NCI-H82 (cell line): ENCODE data around the gene NMUR2.

Experiments used
- DNase-seq: peaks from one replicate; lab custom pipeline; 2025; lab: John Stamatoyannopoulos, UW

Gene NMUR2

DNA sequence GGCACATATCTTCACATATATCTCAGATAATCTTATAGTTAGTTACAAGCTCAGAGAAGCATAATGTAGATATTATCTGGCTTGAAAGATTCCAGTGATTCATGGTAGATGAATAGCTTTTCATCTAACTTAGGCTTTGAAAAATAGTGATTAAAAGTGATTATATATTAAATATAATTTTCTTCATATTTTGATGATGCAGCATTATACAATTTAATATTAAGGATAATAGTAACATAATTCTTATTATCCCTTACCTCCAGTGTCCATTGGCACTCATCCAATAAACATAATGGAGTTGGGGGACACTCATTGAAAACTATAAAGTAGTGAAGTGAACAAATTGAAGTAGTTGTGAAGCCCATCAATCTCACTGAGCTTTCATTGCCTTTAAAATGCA lies 35.8 kb downstream of the NMUR2 start:
- no peak for DNase-seq

DNA sequence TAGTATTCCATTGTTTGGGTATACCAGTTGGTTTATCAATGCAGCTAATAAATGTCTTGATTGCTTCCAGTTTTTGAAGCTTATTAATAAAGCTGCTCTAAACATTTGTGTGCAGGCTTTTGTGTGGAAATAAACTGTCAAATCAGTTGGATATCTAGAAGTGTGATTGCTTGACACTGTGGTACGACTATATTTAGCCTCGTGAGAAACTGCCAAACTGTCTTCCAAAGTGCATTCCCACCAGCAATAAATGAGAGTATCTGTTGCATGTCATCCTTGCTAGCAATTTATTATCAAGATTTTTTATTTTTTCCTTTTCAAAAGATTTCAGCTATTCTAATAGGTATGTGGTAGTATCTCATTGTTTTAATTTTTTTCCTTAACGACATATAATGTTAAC lies 37.5 kb downstream of the NMUR2 start:
- DNase-seq, result no peak

DNA sequence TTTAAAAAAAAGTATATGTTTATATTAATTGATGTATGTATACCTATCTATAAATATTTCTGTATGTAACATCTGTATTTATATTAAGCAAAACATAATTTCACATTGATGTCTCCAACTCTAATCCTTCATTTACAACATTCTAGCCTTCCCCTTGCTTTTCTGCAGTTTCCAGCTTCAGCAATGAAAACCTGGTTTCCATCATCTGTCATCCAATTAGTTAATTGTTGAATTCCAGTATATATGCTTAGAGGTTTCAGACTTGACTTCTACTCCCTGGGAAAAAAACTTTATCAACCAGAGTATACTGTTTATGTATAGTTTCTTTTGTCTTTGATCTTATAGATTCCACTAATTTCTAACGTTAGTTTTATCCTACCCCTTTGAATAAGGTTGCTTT lies 38.4 kb downstream of the NMUR2 start:
- no peak for DNase-seq

DNA sequence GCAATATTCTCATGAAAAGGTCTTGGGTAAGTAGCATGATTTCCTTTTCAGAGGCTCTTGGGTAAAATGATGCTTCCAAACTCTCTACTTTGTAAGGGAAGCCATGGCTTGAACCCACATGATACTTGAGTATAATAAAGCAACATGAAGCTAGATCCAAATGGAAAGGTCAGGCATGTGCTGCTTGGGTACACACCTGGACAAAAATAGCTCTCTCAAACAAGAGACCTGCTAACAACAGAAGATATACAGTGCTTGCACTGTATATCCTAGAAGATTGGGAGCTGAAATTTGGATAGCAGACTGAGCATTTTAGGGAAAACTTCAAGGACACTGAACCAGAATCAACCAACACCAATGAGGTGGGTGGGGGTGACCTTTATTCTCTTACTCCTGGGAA lies 40.2 kb downstream of the NMUR2 start:
- no peak for DNase-seq

DNA sequence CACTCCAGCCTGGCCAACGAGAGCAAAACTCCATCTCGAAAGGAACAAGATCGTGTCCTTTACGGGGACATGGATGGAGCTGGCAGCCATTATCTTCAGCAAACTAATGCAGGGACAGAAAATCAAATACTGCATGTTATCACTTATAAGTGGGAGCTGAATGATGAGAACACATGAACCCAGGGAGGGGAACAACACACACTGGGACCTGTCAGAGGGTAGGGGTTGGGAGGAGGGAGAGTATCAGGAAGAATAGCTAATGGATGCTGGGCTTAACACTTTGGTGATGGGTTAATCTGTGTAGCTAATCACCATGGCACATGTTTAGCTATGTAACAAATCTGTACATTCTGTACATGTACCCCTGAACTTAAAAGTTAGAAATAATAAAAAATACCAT lies 40.9 kb downstream of the NMUR2 start:
- DNase-seq, result no peak

DNA sequence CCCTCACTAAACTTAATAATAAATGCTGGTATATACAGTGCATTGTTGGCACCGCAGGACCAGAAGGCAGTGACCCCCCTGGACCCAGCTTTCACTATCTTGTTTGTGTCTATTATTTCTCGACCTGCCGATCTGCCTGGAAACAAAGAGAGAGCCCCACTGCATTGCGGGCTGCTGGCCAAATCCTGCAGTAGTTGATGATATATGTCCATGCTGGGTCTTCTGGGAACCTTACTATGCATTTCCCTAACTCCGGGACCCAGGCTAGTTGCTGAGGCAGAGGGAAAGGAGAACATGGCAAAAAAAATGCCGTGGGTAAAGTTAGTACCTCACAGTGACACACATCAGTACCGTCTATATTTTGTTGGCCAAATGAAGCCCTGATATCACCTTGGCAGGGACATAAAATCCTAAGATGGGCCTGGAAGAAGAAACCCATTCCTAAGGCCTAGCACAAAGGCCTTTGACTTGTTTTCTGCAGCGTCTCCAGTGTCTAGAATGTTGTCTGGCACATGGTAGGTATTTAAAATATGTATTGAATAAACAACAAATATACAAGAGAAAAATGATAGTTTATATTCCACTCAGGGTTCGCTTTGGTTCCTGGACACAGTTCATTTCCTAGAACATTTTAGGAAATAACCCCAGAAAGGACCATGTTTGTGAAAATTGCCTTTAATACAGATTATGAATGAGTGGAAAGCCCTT lies 46.1 kb downstream of the NMUR2 start:
- DNase-seq, result no peak

DNA sequence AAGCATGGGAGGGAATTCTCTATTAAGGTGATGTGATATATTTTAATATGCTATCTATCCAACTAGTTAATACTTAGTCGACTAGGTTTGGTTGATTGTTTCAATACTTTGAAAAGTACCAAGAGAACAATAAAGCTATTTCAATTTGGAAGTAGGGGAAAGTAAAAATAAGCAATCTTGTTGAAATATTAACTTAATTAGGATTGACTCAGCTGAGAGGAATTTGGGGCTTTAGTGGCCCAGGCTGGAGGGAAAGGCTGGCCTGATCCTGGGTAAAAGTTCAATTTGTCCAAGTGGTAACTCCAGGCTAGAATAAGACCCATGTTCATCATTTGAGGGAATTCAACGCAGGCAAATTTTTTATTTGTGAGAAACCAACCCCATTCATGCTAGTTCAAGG lies 48.6 kb downstream of the NMUR2 start:
- DNase-seq, result no peak

DNA sequence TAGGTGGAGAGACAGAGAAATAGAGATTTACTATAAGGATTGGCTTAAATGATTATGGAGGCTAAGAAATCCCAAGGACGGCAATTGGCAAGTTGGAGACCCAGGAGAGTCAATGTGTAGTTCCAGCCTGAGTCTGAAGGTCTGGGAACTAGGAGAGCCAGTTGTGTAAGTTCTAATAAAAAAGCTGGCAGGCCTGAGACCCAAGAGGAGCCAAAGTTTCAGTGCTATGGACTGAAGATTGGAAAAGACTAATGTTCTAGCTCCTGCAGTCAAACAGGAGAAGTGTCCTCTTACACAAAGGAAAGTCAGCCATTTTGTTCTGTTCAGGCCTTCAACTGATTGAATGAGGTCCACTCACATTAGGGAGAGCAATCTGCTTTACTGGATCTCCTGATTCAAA lies 50.0 kb downstream of the NMUR2 start:
- no peak for DNase-seq

DNA sequence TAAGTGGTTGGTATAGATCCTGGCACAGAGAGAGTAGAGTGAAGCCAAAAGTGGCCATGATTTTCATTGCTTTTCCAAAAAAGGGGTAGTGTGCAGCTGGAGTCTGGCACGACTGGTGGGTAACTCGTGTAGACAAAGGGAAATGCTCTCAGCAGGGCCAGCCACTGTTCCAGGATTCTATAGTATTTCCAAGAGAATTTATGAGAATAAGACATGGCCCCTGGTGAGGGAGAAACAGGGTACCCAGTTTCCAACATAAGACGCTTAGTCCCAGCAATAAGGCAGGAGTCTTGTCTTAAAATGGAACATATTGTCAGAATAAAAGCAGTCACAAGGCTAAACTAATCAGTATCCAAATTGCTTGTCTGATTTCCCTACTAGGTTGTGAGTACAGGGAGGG lies 52.1 kb downstream of the NMUR2 start:
- no peak for DNase-seq

DNA sequence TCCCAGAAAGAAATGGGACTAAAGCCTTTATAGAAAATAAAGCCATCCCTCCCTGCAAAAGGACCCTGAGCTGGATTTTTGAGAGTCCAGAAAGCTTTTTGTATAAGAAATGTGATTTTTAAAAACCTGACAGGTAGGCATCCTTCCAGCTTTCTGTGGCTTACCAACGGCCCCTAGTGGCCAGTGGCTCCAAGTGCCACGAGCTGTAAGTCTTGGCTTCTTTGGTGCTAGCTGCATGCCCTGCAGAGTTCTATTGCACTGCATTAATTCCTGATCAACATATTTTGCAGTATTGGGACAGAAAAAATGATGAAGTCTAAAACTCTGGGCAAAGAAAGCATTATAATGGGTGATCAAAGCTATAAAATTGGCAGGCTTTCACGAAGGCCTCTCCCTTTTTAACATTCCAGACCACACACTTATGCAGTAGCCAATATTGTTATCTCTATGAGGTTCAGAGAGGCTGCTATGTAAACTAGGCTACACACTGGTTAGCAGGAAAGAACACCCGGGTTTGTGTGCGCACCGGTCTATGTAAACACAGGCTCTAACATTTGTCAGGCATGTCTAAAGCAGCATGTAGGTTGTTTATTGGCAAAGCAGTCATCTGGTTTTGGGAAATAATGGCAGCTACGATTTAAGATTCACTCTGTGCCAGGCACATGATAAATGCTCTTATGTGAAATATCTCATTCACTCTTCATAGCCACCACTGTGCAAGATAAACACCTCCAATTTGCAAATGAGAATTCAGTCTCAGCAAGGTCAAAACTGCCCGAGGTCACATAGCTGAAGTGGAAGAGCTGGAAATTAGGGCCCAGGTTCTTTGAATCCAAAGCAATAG lies 55.2 kb downstream of the NMUR2 start:
- peak; percentile 68 for DNase-seq
